ENCODE data around the gene SNCG. TPM values are rescaled to one million over a fixed set of nuclear protein-coding genes. Genes with fewer than 3 reads are reported as not detected.

SNCG gene
- total and polyA plus RNA-seq, 2 of the 8 experiments (the other 6 are each of a cell fraction or from before 2014, with no cell fraction given), result 4.4 to 12.2 TPM

GRCh38 chr10:86918022-86918471 is 40.4 kb upstream of the SNCG start:
- Histone ChIP-seq H3K56ac (replicated peaks; ENCODE audit: insufficient read length, low read depth, low read length) (no peak overlapping the region), H3K18ac (ENCODE audit: extremely low read depth, low read length) (no peak overlapping the region), H3K79me2 (ENCODE audit: control insufficient read depth in 1 of 2, insufficient read depth in 2 of 2, low read length in 2 of 2) (no peaks in the 10 kb centered on the region), H3K27ac (ENCODE audit: low read depth, low read length) (no peak overlapping the region), H2AFZ (ENCODE audit: low read length) (no peak overlapping the region), H4K8ac (ENCODE audit: extremely low read depth, insufficient read depth, low read length) (no peak overlapping the region), H2BK20ac (ENCODE audit: low read length) (no peak overlapping the region), H2BK12ac (ENCODE audit: low read depth, low read length) (no peak overlapping the region), H3K23me2 (ENCODE audit: low read depth, low read length) (no peaks in the 10 kb centered on the region), H3K14ac (ENCODE audit: insufficient read length) (no peak overlapping the region), H3K9ac (replicated peaks in 1 of 4; ENCODE audit: extremely low read depth in 1 of 4, low read depth in 3 of 4, low read length in 3 of 4) (no peak overlapping the region), H4K5ac (ENCODE audit: insufficient read length, low read depth, low read length) (no peak overlapping the region), H4K91ac (replicated peaks; ENCODE audit: insufficient read length, low read length) (no peak overlapping the region), H2BK120ac (replicated peaks; ENCODE audit: low read depth, low read length) (no peak overlapping the region), H2BK5ac (ENCODE audit: low read depth, low read length) (no peak overlapping the region), H4K20me1 (replicated peaks in 1 of 2; ENCODE audit: control insufficient read depth in 1 of 2, insufficient read depth in 2 of 2, low read length in 2 of 2) (peaks cover 0 to 2% of the 10 kb centered on the region in 2 experiments), H3K4me1 (replicated peaks in 1 of 4; ENCODE audit: control insufficient read depth in 3 of 4, insufficient read depth in 4 of 4, low read length in 3 of 4) (no peaks in the 10 kb centered on the region), H3K9me3 (ENCODE audit: insufficient read depth in 2 of 2, low read depth in 1 of 2, low read length in 1 of 2) (no peaks in the 10 kb centered on the region), H3K23ac (ENCODE audit: insufficient read length) (no peak overlapping the region), H3K4me3 (ENCODE audit: extremely low read depth in 1 of 4, insufficient read depth in 2 of 4, low read depth in 3 of 4, low read length in 4 of 4) (no peak overlapping the region), H3K4me2 (ENCODE audit: insufficient read depth in 1 of 2, low read depth in 2 of 2, low read length in 2 of 2) (no peak overlapping the region), H3K4ac (replicated peaks; ENCODE audit: insufficient read length, low read depth, low read length) (no peak overlapping the region), H3K79me1 (ENCODE audit: low read depth, low read length) (no peaks in the 10 kb centered on the region; the same call in 1 of the 2 replicates), H3K27me3 (replicated peaks in 1 of 4; ENCODE audit: control insufficient read depth in 3 of 4, extremely low read depth in 1 of 4, insufficient read depth in 3 of 4, low read length in 3 of 4) (no peaks in the 10 kb centered on the region), H3K36me3 (ENCODE audit: control insufficient read depth in 2 of 4, insufficient read depth in 4 of 4, low read length in 3 of 4) (peaks cover 25 to 77% (median 63%) of the 10 kb centered on the region in 4 experiments), H2BK15ac (ENCODE audit: low read length) (no peak overlapping the region), H2AK5ac (ENCODE audit: low read depth, low read length) (no peak overlapping the region)
- no peak for FAIRE-seq
- TF ChIP-seq JUN (IDR thresholded peaks at IDR 0.05; ENCODE audit: low read depth, low read length) (no peak), ASH2L (IDR thresholded peaks at IDR 0.05; ENCODE audit: low read length) (no peak), KDM4A (IDR thresholded peaks at IDR 0.05; ENCODE audit: low read depth, low read length, severe bottlenecking) (no peak), GABPA (IDR thresholded peaks at IDR 0.05; ENCODE audit: borderline replicate concordance, insufficient read depth, low read length) (no peak), TEAD4 (IDR thresholded peaks at IDR 0.05; ENCODE audit: low read depth, low read length) (no peak), CTBP2 (IDR thresholded peaks at IDR 0.05; ENCODE audit: borderline replicate concordance, insufficient read depth, insufficient read length, low read length) (no peak)
- ChIA-PET POLR2A (ENCODE audit: partially characterized antibody) (interaction anchor here (1.3 kb wide), 1 partner anchor 12 kb away, joined by 4 read pairs; no protein-coding TSS in a partner anchor), CTCF (ENCODE audit: partially characterized antibody) (interaction anchor here (1.0 to 1.5 kb wide), 7 partner anchors 9 to 206 kb away, joined by 3 to 5 read pairs (median 4); no protein-coding TSS in a partner anchor)
- no peak for DNase-seq (ENCODE audit: low read depth in 1 of 2, low spot score in 2 of 2)
- WGBS, 2 experiments (ENCODE audit: extremely low coverage in 1 of 2, insufficient coverage in 1 of 2, insufficient read length in 1 of 2, insufficient replicate concordance in 2 of 2, low coverage in 1 of 2, low lambda C conversion rate in 2 of 2, missing lambda C conversion rate in 1 of 2), result 91% methylated on average over 5 of the region's 5 CpGs; no CpG with 5 or more reads in 1 of the 2 experiments

Measured in H1 (cell line).